Smooth muscle cell (in vitro differentiated cells): ENCODE measurements around the gene OIT3. TPM values are rescaled to one million over a fixed set of nuclear protein-coding genes. Genes with fewer than 3 reads are reported as not detected.

Experiments
- DNase-seq: peaks from one replicate; lab custom pipeline; 2025; ENCODE audit not compliant: unreplicated experiment; lab: John Stamatoyannopoulos, UW
- H2AFZ ChIP-seq: fragments of 200-600 bp; sonication (generic); 2 replicates; pipeline ENCODE4 v1.6.0; 2016; ENCODE audit warnings: antibody characterized with exemption, low read depth, mild to moderate bottlenecking
- H3F3A ChIP-seq: fragments of 200-600 bp; sonication (generic); 2 replicates; pipeline ENCODE4 v1.6.0; 2017; ENCODE audit warnings: antibody characterized with exemption, low read depth
- H3K27ac ChIP-seq: fragments of 200-600 bp; sonication (generic); 2 replicates; pipeline ENCODE4 v1.5.1; 2016; ENCODE audit warnings: low read depth, mild to moderate bottlenecking
- H3K27me3 ChIP-seq: fragments of 200-600 bp; sonication (generic); 2 replicates; pipeline ENCODE4 v1.6.1; 2016; ENCODE audit warnings: low read depth, mild to moderate bottlenecking
- H3K36me3 ChIP-seq: fragments of 200-600 bp; sonication (generic); 2 replicates; pipeline ENCODE4 v1.5.1; 2016; ENCODE audit warnings: low read depth
- H3K4me1 ChIP-seq: fragments of 200-600 bp; sonication (generic); 2 replicates; pipeline ENCODE4 v1.5.1; 2016; ENCODE audit warnings: low read depth
- H3K4me2 ChIP-seq: fragments of 200-600 bp; sonication (generic); 2 replicates; pipeline ENCODE4 v1.6.0; 2016; ENCODE audit warnings: mild to moderate bottlenecking
- H3K4me3 ChIP-seq: fragments of 200-600 bp; sonication (generic); 2 replicates; pipeline ENCODE4 v1.5.1; 2016; ENCODE audit warnings: mild to moderate bottlenecking
- H3K79me2 ChIP-seq: fragments of 200-600 bp; sonication (generic); 2 replicates; pipeline ENCODE4 v1.6.0; 2016; ENCODE audit warnings: low read depth, mild to moderate bottlenecking
- H3K9ac ChIP-seq: fragments of 200-600 bp; sonication (generic); 2 replicates; pipeline ENCODE4 v1.6.0; 2016; ENCODE audit warnings: low read depth
- H3K9me3 ChIP-seq: fragments of 200-600 bp; sonication (generic); replicated peaks from 2 replicates; pipeline ENCODE4 v1.5.1; 2016; ENCODE audit warnings: low read depth
- H4K20me1 ChIP-seq: fragments of 200-600 bp; sonication (generic); 2 replicates; pipeline ENCODE4 v1.6.0; 2016; ENCODE audit warnings: low read depth
- WGBS: methylation state at CpG from one replicate; pipeline ENCODE4 v1.1.7; 2016; ENCODE audit warnings: low lambda C conversion rate; 5-methylcytosine and 5-hydroxymethylcytosine counted together
- polyA plus RNA-seq: library from polyadenylated mRNA; unstranded; fragments of >200 nt; fragmentation: Nextera tagmentation; extraction: Ambion mirVana; gene quantifications from 2 replicates; pipeline ENCODE4 v1.2.1, GENCODE V29; 2016
- total RNA-seq: library from RNA; depleted of rRNA; stranded (reverse); fragments of >200 nt; gene quantifications from 2 replicates; pipeline ENCODE4 v1.2.3, GENCODE V29; 2014
- TF ChIP-seq, protein P1 (sequence below): fragments of 200-600 bp; sonication (generic); IDR thresholded peaks from 2 replicates; pipeline ENCODE4 v1.5.1; 2017; ENCODE audit warnings: borderline replicate concordance, mild to moderate bottlenecking, antibody characterized with exemption; ENCODE audit not compliant: insufficient read depth, poor library complexity, severe bottlenecking

OIT3 gene
- total and polyA plus RNA-seq, 2 experiments from 2014 or later = 0.08 TPM; not detected in 1

DNA sequence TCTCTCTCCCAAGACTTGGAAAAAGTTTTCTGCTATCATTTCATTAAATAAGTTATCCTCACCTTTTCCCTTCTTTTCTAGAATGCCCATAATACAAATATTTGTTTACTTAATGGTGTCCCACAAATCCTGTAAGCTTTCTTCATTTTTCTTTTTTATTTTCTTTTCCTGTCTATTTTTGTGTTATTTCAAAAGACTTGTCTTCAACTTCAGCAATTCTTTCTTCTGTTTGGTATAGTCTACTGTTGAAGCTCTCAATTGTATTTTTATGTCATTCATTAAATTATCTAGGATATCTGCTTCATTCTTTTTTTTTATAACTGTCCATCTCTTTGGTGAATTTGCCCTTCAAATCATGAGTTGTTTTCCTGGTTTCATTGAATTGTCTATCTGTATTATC lies 86.2 kb downstream of the OIT3 start:
- Histone ChIP-seq H3K4me2 (no peak overlapping the region), H3F3A (no peaks in the 10 kb centered on the region), H3K4me3 (no peak overlapping the region), H2AFZ (no peak overlapping the region), H3K36me3 (no peaks in the 10 kb centered on the region), H3K27ac (no peak overlapping the region), H3K27me3 (no peaks in the 10 kb centered on the region), H3K9me3 (peaks cover 34% of the 10 kb centered on the region), H4K20me1 (no peaks in the 10 kb centered on the region), H3K79me2 (no peaks in the 10 kb centered on the region), H3K9ac (no peak overlapping the region), H3K4me1 (no peaks in the 10 kb centered on the region)
- TF ChIP-seq, protein P1, sequence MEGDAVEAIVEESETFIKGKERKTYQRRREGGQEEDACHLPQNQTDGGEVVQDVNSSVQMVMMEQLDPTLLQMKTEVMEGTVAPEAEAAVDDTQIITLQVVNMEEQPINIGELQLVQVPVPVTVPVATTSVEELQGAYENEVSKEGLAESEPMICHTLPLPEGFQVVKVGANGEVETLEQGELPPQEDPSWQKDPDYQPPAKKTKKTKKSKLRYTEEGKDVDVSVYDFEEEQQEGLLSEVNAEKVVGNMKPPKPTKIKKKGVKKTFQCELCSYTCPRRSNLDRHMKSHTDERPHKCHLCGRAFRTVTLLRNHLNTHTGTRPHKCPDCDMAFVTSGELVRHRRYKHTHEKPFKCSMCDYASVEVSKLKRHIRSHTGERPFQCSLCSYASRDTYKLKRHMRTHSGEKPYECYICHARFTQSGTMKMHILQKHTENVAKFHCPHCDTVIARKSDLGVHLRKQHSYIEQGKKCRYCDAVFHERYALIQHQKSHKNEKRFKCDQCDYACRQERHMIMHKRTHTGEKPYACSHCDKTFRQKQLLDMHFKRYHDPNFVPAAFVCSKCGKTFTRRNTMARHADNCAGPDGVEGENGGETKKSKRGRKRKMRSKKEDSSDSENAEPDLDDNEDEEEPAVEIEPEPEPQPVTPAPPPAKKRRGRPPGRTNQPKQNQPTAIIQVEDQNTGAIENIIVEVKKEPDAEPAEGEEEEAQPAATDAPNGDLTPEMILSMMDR = no peak
- DNase-seq = no peak

DNA sequence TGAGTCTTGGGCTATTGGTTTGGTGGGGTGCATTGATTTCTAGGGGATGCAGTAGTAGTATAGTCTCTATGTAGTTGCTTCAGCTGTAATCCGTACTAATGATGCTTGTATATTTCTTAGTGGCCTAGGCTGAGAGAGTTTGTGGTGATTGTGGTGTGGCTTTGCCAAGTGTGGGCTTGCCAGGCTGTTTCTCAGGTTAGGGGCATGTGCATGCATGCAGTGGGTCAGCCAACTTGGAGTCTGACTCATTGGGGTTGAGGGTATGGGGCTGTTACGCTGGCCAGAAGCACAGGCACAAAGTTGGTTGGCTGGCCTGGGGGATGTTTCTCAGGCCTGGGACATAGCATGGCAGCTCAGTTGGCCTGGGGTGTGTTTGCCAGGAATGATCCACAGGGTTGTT lies 86.8 kb downstream of the OIT3 start:
- no peak overlapping the region for H3K27ac ChIP-seq
- no peak overlapping the region for H2AFZ ChIP-seq
- no peak overlapping the region for H3K4me3 ChIP-seq
- H3K9ac ChIP-seq = no peak overlapping the region
- H3K9me3 ChIP-seq = peaks cover 34% of the 10 kb centered on the region
- H4K20me1 ChIP-seq = no peaks in the 10 kb centered on the region
- no peaks in the 10 kb centered on the region for H3K79me2 ChIP-seq
- H3F3A ChIP-seq = no peaks in the 10 kb centered on the region
- no peak overlapping the region for H3K4me2 ChIP-seq
- H3K36me3 ChIP-seq = no peaks in the 10 kb centered on the region
- 78% methylated on average over 2 of the region's 2 CpGs for WGBS
- TF ChIP-seq, protein P1 = no peak
- no peaks in the 10 kb centered on the region for H3K27me3 ChIP-seq
- DNase-seq = no peak
- no peaks in the 10 kb centered on the region for H3K4me1 ChIP-seq

DNA sequence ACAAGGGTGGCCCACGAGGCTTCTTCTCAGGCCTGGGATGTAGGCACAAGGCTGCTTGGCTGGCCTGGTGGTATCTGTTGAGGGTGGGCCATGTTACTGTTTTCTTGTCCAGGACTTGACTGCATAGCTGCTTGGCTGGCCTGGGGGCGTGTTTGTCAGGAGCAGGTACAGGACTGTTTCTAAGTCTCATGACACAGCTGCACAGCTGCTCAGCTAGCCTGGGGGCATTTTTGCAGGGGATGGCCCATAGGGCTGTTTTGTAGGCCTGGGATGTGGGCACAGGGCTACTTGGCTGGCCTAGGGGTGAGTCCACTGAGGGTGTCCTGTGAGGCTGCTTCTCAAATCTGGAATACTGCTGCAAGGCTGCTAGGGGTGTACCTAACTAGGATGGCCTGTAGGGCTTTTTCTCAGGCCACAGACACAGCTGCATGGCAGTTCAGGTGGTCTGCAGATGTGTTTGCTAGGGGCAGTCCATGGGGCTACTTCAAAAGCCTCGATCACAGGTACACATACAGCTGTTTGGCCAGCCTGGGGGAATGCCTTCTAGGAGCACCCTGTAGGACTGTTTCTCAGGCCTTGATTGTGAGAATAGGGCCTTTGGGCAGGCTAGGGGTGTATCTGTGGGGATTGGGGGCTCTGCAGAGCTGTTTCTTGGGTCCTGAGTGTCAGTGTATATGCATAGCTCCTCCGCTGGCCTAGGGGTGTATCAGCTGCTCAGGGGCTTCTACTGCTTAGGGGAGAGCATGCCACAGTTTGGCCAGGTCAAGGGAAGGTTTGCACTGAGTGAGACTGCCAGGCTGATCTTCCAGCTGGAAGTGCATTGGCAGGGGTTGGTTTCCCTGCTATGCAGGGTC lies 87.7 kb downstream of the OIT3 start:
- 98% methylated on average over 4 of the region's 4 CpGs for WGBS
- no peak overlapping the region for H3K4me3 ChIP-seq

More for the DNA sequence above, 87.7 kb downstream of the OIT3 start:
- Histone ChIP-seq H3F3A (peaks cover 5% of the 10 kb centered on the region), H3K4me1 (no peaks in the 10 kb centered on the region), H3K27ac (no peak overlapping the region), H3K27me3 (no peaks in the 10 kb centered on the region), H3K79me2 (no peaks in the 10 kb centered on the region), H3K9me3 (peaks cover 28% of the 10 kb centered on the region), H4K20me1 (no peaks in the 10 kb centered on the region), H3K4me2 (no peak overlapping the region), H2AFZ (no peak overlapping the region), H3K36me3 (no peaks in the 10 kb centered on the region), H3K9ac (no peak overlapping the region)
- TF ChIP-seq, protein P1 = no peak
- no peak for DNase-seq
